Activated CD4-positive, alpha-beta T cell treated with anti-CD3 and anti-CD28 coated beads, Interleukin-2, amount 10 ng/mL, durations not matched to agents 7 days and 5 days (primary cell): ENCODE data around the gene SLC22A12. TPM values are rescaled to one million over a fixed set of nuclear protein-coding genes. Genes with fewer than 3 reads are reported as not detected.
"Not testable (repeated sequence)": the region's sequence is repeated elsewhere in the genome, so short reads cannot be mapped to it uniquely, and the experiment has no call there.

ENCODE experiments used
- CTCF ChIA-PET: fragments of 350-600 bp; sonication (Branson Sonifier 250); formaldehyde crosslinking; loops from one replicate; lab custom pipeline; 2021; ENCODE audit warnings: antibody characterized with exemption; lab: Charles Lee
- POLR2A ChIA-PET: fragments of 350-600 bp; sonication (Branson Sonifier 250); formaldehyde crosslinking; loops from one replicate; lab custom pipeline; 2021; ENCODE audit warnings: antibody characterized with exemption; lab: Charles Lee
- DNase-seq: peaks from one replicate; pipeline ENCODE4 v3.0.0-alpha.2; 2020
- H3K27ac Mint-ChIP-seq: one replicate; pipeline ENCODE4 v1.8.0; 2021; ENCODE audit warnings: mild to moderate bottlenecking, moderate library complexity, mixed read lengths
- H3K27me3 Mint-ChIP-seq: one replicate; pipeline ENCODE4 v1.8.0; 2021; ENCODE audit warnings: mixed read lengths
- H3K36me3 Mint-ChIP-seq: one replicate; pipeline ENCODE4 v1.8.0; 2021; ENCODE audit warnings: low read depth, mixed read lengths
- H3K4me1 Mint-ChIP-seq: one replicate; pipeline ENCODE4 v1.8.0; 2021; ENCODE audit warnings: mixed read lengths
- H3K4me3 Mint-ChIP-seq: one replicate; pipeline ENCODE4 v1.8.0; 2021; ENCODE audit warnings: mild to moderate bottlenecking, moderate library complexity, mixed read lengths
- H3K9me3 Mint-ChIP-seq: one replicate; pipeline ENCODE4 v1.8.0; 2021; ENCODE audit warnings: mixed read lengths
- total RNA-seq, 2 experiments: library from RNA; stranded (reverse); gene quantifications; one replicate each; pipeline ENCODE4 v1.2.3, GENCODE V29; 2021

The SLC22A12 gene
- total RNA-seq, 2 experiments from 2014 or later: not detected

GRCh38 chr11:64582885-64583284, 8.1 kb upstream of the SLC22A12 start:
- ChIA-PET CTCF (interaction anchor here (1.4 kb wide), 1 partner anchor 10 kb away, joined by 4 read pairs; no protein-coding TSS in a partner anchor), POLR2A (no interaction called here)
- H3K36me3 Mint-ChIP-seq: no peaks in the 10 kb centered on the region
- no peak overlapping the region for H3K4me3 Mint-ChIP-seq
- DNase-seq: no peak
- no peak overlapping the region for H3K27ac Mint-ChIP-seq
- peaks cover 4% of the 10 kb centered on the region for H3K27me3 Mint-ChIP-seq
- H3K9me3 Mint-ChIP-seq: no peaks in the 10 kb centered on the region
- no peaks in the 10 kb centered on the region for H3K4me1 Mint-ChIP-seq

GRCh38 chr11:64583296-64584262, 7.4 kb upstream of the SLC22A12 start:
- no peak for DNase-seq
- Mint-ChIP-seq H3K36me3 (no peaks in the 10 kb centered on the region), H3K4me3 (no peak overlapping the region), H3K9me3 (peaks cover 6% of the 10 kb centered on the region), H3K4me1 (no peaks in the 10 kb centered on the region), H3K27ac (no peak overlapping the region), H3K27me3 (peaks cover 4% of the 10 kb centered on the region)
- ChIA-PET POLR2A (no interaction called here), CTCF (interaction anchor here (1.4 kb wide), 1 partner anchor 9 kb away, joined by 4 read pairs; no protein-coding TSS in a partner anchor)

GRCh38 chr11:64585150-64585549, 5.9 kb upstream of the SLC22A12 start:
- Mint-ChIP-seq H3K27me3 (peaks cover 4% of the 10 kb centered on the region), H3K4me1 (no peaks in the 10 kb centered on the region), H3K36me3 (no peaks in the 10 kb centered on the region), H3K4me3 (no peak overlapping the region), H3K9me3 (peaks cover 7% of the 10 kb centered on the region), H3K27ac (no peak overlapping the region)
- DNase-seq: no peak
- ChIA-PET CTCF (no interaction called here), POLR2A (no interaction called here)

DNA sequence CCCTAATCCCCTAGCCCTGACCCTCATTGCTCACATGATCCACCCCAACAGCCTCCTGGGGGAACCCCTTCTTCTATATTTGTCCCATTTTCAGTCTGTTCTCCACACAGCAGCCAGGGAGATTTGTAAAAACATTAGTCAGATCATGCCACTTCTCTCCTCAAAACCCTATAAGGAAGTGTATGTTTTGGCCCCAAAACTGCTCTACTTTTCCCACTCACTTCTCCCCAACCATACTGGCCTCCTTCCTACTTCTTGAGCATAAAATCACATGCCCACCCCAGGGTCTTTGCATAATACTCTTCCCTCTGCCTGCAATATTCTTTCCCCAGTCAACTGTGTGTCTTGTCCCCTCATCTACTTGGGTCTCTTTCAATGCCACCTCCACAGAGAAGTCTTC, 4.7 kb upstream of the SLC22A12 start:
- H3K4me3 Mint-ChIP-seq: no peak overlapping the region
- H3K27ac Mint-ChIP-seq: no peak overlapping the region
- POLR2A ChIA-PET: no interaction called here
- CTCF ChIA-PET: interaction anchor here (0.6 kb wide), 1 partner anchor 45 kb away, joined by 4 read pairs; no protein-coding TSS in a partner anchor
- DNase-seq: no peak
- no peaks in the 10 kb centered on the region for H3K36me3 Mint-ChIP-seq
- H3K9me3 Mint-ChIP-seq: peaks cover 7% of the 10 kb centered on the region
- H3K4me1 Mint-ChIP-seq: no peaks in the 10 kb centered on the region
- H3K27me3 Mint-ChIP-seq: peaks cover 4% of the 10 kb centered on the region

DNA sequence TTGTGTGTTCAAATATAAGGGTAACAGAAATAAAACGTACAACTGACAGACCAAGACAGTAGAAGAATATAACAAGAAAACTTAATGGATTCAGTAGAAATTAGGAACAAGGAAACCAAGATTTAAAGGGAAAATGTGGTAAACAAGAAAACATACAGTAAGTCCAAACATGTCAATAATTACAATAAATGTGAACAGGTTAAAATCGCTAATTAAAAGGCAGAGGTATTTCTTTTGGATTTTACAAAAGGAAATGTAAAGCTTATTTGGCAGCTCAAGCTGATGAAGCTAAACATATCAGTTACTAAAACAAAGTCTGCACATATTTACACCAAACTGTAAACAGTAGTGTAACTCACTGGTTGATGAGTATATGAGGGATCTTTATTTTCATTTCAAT, 2.3 kb upstream of the SLC22A12 start:
- Mint-ChIP-seq H3K4me1 (no peaks in the 10 kb centered on the region), H3K27ac (no peak overlapping the region), H3K27me3 (peaks cover 4% of the 10 kb centered on the region), H3K36me3 (no peaks in the 10 kb centered on the region), H3K4me3 (no peak overlapping the region), H3K9me3 (peaks cover 7% of the 10 kb centered on the region)
- ChIA-PET CTCF (no interaction called here), POLR2A (no interaction called here)
- DNase-seq: no peak

DNA sequence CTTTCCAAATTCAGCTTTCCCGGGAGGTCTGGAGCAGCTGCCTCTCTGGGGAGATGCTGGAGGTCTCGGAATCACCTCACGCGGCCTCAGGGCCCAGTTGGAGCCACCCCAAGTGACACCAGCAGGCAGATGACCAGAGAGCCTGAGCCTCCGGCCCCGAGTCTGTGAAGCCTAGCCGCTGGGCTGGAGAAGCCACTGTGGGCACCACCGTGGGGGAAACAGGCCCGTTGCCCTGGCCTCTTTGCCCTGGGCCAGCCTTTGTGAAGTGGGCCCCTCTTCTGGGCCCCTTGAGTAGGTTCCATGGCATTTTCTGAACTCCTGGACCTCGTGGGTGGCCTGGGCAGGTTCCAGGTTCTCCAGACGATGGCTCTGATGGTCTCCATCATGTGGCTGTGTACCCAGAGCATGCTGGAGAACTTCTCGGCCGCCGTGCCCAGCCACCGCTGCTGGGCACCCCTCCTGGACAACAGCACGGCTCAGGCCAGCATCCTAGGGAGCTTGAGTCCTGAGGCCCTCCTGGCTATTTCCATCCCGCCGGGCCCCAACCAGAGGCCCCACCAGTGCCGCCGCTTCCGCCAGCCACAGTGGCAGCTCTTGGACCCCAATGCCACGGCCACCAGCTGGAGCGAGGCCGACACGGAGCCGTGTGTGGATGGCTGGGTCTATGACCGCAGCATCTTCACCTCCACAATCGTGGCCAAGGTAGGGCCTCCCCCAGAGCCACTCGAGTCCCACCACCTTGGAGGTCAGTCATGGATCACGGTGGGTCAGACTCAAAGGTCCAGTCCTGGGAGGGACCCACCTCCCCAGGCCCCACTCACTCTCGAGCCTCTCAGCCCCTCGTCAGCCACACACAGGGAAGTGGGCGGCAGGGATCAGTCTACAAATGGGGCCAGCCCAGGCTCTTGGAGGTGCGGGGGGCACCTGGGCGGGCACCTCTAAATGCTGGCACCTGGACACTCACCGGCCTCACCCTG, 525 bp downstream of the SLC22A12 start:
- ChIA-PET POLR2A (no interaction called here), CTCF (no interaction called here)
- Mint-ChIP-seq H3K36me3 (no peaks in the 10 kb centered on the region), H3K27me3 (peaks cover 2% of the 10 kb centered on the region), H3K27ac (no peak overlapping the region), H3K4me3 (no peak overlapping the region), H3K4me1 (no peaks in the 10 kb centered on the region), H3K9me3 (peaks cover 7% of the 10 kb centered on the region)
- DNase-seq: no peak

GRCh38 chr11:64592234-64592615, 1.2 kb downstream of the SLC22A12 start:
- Mint-ChIP-seq H3K36me3 (no peaks in the 10 kb centered on the region), H3K27me3 (no peaks in the 10 kb centered on the region), H3K9me3 (peaks cover 7% of the 10 kb centered on the region), H3K4me1 (no peaks in the 10 kb centered on the region), H3K4me3 (no peak overlapping the region), H3K27ac (no peak overlapping the region)
- POLR2A ChIA-PET: no interaction called here
- CTCF ChIA-PET: interaction anchor here (1.2 kb wide), 1 partner anchor 9 kb away, joined by 4 read pairs; no protein-coding TSS in a partner anchor
- DNase-seq: no peak

GRCh38 chr11:64592656-64593055, 1.6 kb downstream of the SLC22A12 start:
- no peaks in the 10 kb centered on the region for H3K27me3 Mint-ChIP-seq

GRCh38 chr11:64593156-64594105, 2.4 kb downstream of the SLC22A12 start:
- Mint-ChIP-seq H3K4me1 (no peaks in the 10 kb centered on the region), H3K27me3 (no peaks in the 10 kb centered on the region), H3K36me3 (no peaks in the 10 kb centered on the region), H3K9me3 (peaks cover 3% of the 10 kb centered on the region), H3K27ac (no peak overlapping the region), H3K4me3 (no peak overlapping the region)
- ChIA-PET CTCF (interaction anchor here (1.2 kb wide), 1 partner anchor 10 kb away, joined by 4 read pairs; no protein-coding TSS in a partner anchor), POLR2A (no interaction called here)
- DNase-seq: no peak

More at GRCh38 chr11:64592656-64593055, 1.6 kb downstream of the SLC22A12 start:
- Mint-ChIP-seq H3K36me3 (no peaks in the 10 kb centered on the region), H3K27ac (no peak overlapping the region), H3K4me3 (no peak overlapping the region), H3K4me1 (no peaks in the 10 kb centered on the region), H3K9me3 (peaks cover 7% of the 10 kb centered on the region)
- ChIA-PET POLR2A (no interaction called here), CTCF (interaction anchor here (1.2 kb wide), 1 partner anchor 9 kb away, joined by 4 read pairs; no protein-coding TSS in a partner anchor)
- no peak for DNase-seq

DNA sequence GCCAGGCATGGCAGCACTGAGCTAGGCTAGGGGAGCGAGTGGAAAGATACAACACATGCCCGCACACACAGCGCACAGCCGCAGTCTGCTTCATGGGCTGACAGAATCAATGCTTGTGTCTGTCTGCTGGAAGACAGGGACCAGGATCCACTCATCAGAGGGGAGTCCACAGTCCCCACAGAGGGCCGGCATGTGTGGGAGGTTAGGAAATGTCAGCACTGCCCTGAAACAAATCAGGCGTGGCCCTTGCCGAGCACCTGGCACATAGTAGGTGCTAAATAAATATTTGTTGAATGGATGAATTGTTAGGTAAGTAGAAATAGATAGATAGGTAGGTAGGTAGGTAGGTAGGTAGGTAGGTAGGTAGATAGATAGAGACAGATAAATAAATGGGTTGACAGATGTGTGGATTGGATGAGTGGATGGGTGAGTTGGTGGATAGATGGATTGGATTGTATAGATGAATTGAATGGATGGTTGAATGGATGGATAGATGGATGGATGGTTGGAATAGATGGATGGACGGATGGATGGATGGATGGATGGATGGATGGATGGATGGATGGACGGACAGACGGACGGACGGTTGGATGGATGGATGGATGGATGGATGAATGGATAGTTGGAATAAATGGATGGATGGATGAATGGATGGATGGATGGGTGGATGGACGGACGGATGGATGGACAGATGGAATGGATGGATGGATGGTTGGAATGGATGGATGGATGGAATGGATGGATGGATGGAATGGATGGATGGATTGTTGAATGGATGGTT, 3.3 kb downstream of the SLC22A12 start:
- H3K4me3 Mint-ChIP-seq: no peak overlapping the region
- no peaks in the 10 kb centered on the region for H3K4me1 Mint-ChIP-seq
- ChIA-PET POLR2A (no interaction called here), CTCF (no interaction called here)
- H3K27me3 Mint-ChIP-seq: no peaks in the 10 kb centered on the region
- no peak for DNase-seq
- H3K9me3 Mint-ChIP-seq: no peaks in the 10 kb centered on the region
- H3K36me3 Mint-ChIP-seq: no peaks in the 10 kb centered on the region
- no peak overlapping the region for H3K27ac Mint-ChIP-seq

GRCh38 chr11:64595922-64596321, 4.9 kb downstream of the SLC22A12 start:
- H3K4me3 Mint-ChIP-seq, H3K9me3 Mint-ChIP-seq, H3K4me1 Mint-ChIP-seq, H3K27ac Mint-ChIP-seq, H3K36me3 Mint-ChIP-seq, H3K27me3 Mint-ChIP-seq, DNase-seq, CTCF ChIA-PET, POLR2A ChIA-PET: not testable (repeated sequence)
